Activated CD4-positive, alpha-beta memory T cell treated with anti-CD3 and anti-CD28 coated beads for 36 hours (primary cell): ENCODE data around the gene YJU2. TPM values are rescaled to one million over a fixed set of nuclear protein-coding genes. Genes with fewer than 3 reads are reported as not detected.
"Not testable (repeated sequence)": the region's sequence is repeated elsewhere in the genome, so short reads cannot be mapped to it uniquely, and the experiment has no call there.

Experiments used
- CTCF ChIA-PET: fragments of 350-600 bp; sonication (Branson Sonifier 250); formaldehyde crosslinking; loops from one replicate; lab custom pipeline; 2021; ENCODE audit warnings: antibody characterized with exemption, inconsistent platforms; lab: Charles Lee
- POLR2A ChIA-PET: fragments of 350-600 bp; sonication (Branson Sonifier 250); formaldehyde crosslinking; loops from one replicate; lab custom pipeline; 2021; ENCODE audit warnings: antibody characterized with exemption; lab: Charles Lee
- DNase-seq: peaks from one replicate; pipeline ENCODE4 v3.0.0-alpha.2; 2020
- H3K27ac Mint-ChIP-seq: one replicate; pipeline ENCODE4 v1.8.0; 2021; ENCODE audit warnings: mixed read lengths
- H3K27me3 Mint-ChIP-seq: one replicate; pipeline ENCODE4 v1.8.0; 2021; ENCODE audit warnings: mixed read lengths
- H3K36me3 Mint-ChIP-seq: one replicate; pipeline ENCODE4 v1.8.0; 2021; ENCODE audit warnings: mixed read lengths
- H3K4me1 Mint-ChIP-seq: one replicate; pipeline ENCODE4 v1.8.0; 2021; ENCODE audit warnings: low read depth, mixed read lengths
- H3K4me3 Mint-ChIP-seq: one replicate; pipeline ENCODE4 v1.8.0; 2021; ENCODE audit warnings: mild to moderate bottlenecking, mixed read lengths
- H3K9me3 Mint-ChIP-seq: one replicate; pipeline ENCODE4 v1.8.0; 2021; ENCODE audit warnings: mixed read lengths
- intact Hi-C: fragments of 100-400 bp; cut with micrococcal nuclease; formaldehyde crosslinking; loops from one replicate; pipeline ENCODE4 v1.15.1; 2023
- total RNA-seq, 2 experiments: library from RNA; stranded (reverse); gene quantifications; one replicate each; pipeline ENCODE4 v1.2.3, GENCODE V29; 2021

Gene YJU2
- total RNA-seq, 2 experiments from 2014 or later = 24.0 to 25.5 TPM

DNA sequence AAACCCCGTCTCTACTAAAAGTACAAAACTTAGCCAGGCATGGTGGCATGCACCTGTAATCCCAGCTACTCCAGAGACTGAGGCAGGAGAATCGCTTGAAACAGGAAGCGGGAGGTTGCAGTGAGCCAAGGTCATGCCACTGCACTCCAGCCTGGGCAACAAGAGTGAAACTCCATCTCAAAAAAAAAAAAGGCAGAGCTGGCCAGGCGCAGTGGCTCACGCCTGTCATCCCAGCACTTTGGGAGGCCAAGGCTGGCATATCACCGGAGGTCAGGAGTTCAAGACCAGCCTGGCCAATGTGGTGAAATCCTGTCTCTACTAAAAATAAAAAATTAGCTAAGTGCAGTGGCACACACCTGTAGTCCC, 27.4 kb downstream of the YJU2 start:
- POLR2A ChIA-PET, intact Hi-C loops, H3K4me3 Mint-ChIP-seq, H3K36me3 Mint-ChIP-seq, DNase-seq, H3K27me3 Mint-ChIP-seq, H3K9me3 Mint-ChIP-seq, H3K27ac Mint-ChIP-seq, H3K4me1 Mint-ChIP-seq: not testable (repeated sequence)
- CTCF ChIA-PET = interaction anchor here (3.7 kb wide), 1 partner anchor 78 kb away, joined by 19 read pairs; no protein-coding TSS in a partner anchor

- ChIA-PET CTCF (interaction anchor here (0.8 to 0.9 kb wide), 2 partner anchors 10 to 75 kb away, joined by 3 to 4 read pairs; no protein-coding TSS in a partner anchor), POLR2A (no interaction called here)
- H3K4me1 Mint-ChIP-seq = peaks cover 6% of the 10 kb centered on the region
- H3K27ac Mint-ChIP-seq = no peak overlapping the region
- no peak for DNase-seq
- H3K9me3 Mint-ChIP-seq = no peaks in the 10 kb centered on the region
- H3K27me3 Mint-ChIP-seq = peaks cover 20% of the 10 kb centered on the region
- H3K36me3 Mint-ChIP-seq = no peaks in the 10 kb centered on the region
- H3K4me3 Mint-ChIP-seq = no peak overlapping the region
- intact Hi-C loops = no loop called here
Observed at GRCh38 chr19:4277191-4277696, 30.4 kb downstream of the YJU2 start.

GRCh38 chr19:4278010-4278409, 31.1 kb downstream of the YJU2 start:
- intact Hi-C loops = no loop called here
- Mint-ChIP-seq H3K9me3 (no peaks in the 10 kb centered on the region), H3K4me3 (no peak overlapping the region), H3K36me3 (no peaks in the 10 kb centered on the region), H3K27ac (no peak overlapping the region), H3K4me1 (peaks cover 6% of the 10 kb centered on the region), H3K27me3 (peaks cover 22% of the 10 kb centered on the region)
- ChIA-PET CTCF (interaction anchor here (0.8 to 0.9 kb wide), 2 partner anchors 11 to 75 kb away, joined by 3 to 4 read pairs; no protein-coding TSS in a partner anchor), POLR2A (no interaction called here)
- DNase-seq = no peak

GRCh38 chr19:4278419-4279266, 31.8 kb downstream of the YJU2 start, which contains the start of gene SHD:
Gene SHD, plus strand, starts transcription at chr19:4279266. Its CDS starts 798 bp downstream, at chr19:4280064.
- no peaks in the 10 kb centered on the region for H3K36me3 Mint-ChIP-seq
- intact Hi-C loops = no loop called here
- H3K4me3 Mint-ChIP-seq = no peak within 1 kb of the TSS
- DNase-seq = no peak
- ChIA-PET CTCF (interaction anchor here (0.9 to 1.6 kb wide), 2 partner anchors 11 to 74 kb away, joined by 4 to 6 read pairs; no protein-coding TSS in a partner anchor), POLR2A (no interaction called here)
- H3K27ac Mint-ChIP-seq = no peak within 1 kb of the TSS
- peaks cover 22% of the 10 kb centered on the region for H3K27me3 Mint-ChIP-seq
- no peaks in the 10 kb centered on the region for H3K9me3 Mint-ChIP-seq
- H3K4me1 Mint-ChIP-seq = peaks cover 6% of the 10 kb centered on the region

DNA sequence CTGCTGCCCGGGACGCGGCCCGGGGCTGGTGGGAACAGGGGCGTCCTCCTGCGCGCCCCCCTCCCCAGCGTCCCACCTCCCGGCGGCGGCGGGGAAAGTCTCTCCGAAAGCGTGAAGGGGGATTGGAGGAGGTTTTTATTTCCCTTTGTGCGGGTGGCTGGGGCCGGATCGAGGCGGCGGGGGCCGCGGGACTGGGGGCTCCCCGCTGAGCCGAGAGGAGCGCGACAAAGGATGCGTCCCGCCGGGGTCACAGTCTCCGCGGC, 32.3 kb downstream of the YJU2 start:
- no peak overlapping the region for H3K4me3 Mint-ChIP-seq
- ChIA-PET CTCF (interaction anchor here (1.6 kb wide), 1 partner anchor 73 kb away, joined by 6 read pairs; no protein-coding TSS in a partner anchor), POLR2A (no interaction called here)
- no peak for DNase-seq
- no peaks in the 10 kb centered on the region for H3K36me3 Mint-ChIP-seq
- peaks cover 6% of the 10 kb centered on the region for H3K4me1 Mint-ChIP-seq
- H3K27me3 Mint-ChIP-seq = peaks cover 22% of the 10 kb centered on the region
- no peak overlapping the region for H3K27ac Mint-ChIP-seq
- no peaks in the 10 kb centered on the region for H3K9me3 Mint-ChIP-seq
- intact Hi-C loops = no loop called here

DNA sequence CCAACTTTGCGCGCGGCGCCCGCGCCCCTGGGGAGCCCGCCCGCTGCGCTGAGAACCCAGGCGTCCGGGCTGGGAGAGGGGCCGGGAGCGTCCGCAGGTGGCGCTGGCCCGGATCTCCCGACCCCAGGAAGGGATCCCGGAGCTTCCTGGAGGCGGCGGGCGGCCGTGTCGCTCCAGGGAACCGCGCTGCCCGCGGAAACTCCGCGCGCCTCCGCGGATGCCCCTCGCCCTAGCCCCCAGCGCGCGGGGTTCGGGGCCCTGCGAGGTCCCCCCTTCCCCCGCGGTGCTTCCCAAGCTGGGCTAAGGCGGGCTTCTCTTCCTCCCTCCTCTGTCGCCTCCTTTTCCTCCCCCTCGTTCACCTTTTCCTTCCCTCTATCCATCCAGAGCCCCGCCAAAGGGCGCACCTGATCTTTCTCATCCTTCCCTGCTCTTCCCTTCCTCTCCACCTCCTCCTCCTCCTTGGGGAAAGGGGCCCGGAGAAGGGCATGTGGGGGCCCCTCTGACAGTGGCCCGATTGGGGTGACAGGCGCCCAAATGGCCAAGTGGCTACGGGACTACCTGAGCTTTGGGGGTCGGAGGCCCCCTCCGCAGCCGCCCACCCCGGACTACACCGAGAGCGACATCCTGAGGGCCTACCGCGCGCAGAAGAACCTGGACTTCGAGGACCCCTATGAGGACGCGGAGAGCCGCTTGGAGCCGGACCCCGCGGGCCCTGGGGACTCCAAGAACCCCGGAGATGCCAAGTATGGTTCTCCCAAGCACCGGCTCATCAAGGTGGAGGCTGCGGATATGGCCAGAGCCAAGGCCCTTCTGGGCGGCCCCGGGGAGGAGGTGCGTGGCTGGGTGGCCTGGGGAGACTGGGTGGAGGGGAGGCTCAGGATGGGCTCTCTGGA, 32.9 kb downstream of the YJU2 start:
- ChIA-PET POLR2A (no interaction called here), CTCF (interaction anchor here (1.6 kb wide), 1 partner anchor 73 kb away, joined by 6 read pairs; no protein-coding TSS in a partner anchor)
- intact Hi-C loops = no loop called here
- no peak overlapping the region for H3K27ac Mint-ChIP-seq
- H3K27me3 Mint-ChIP-seq = peaks cover 22% of the 10 kb centered on the region
- H3K4me3 Mint-ChIP-seq = no peak overlapping the region
- DNase-seq = no peak
- no peaks in the 10 kb centered on the region for H3K36me3 Mint-ChIP-seq
- no peaks in the 10 kb centered on the region for H3K9me3 Mint-ChIP-seq
- peaks cover 6% of the 10 kb centered on the region for H3K4me1 Mint-ChIP-seq

DNA sequence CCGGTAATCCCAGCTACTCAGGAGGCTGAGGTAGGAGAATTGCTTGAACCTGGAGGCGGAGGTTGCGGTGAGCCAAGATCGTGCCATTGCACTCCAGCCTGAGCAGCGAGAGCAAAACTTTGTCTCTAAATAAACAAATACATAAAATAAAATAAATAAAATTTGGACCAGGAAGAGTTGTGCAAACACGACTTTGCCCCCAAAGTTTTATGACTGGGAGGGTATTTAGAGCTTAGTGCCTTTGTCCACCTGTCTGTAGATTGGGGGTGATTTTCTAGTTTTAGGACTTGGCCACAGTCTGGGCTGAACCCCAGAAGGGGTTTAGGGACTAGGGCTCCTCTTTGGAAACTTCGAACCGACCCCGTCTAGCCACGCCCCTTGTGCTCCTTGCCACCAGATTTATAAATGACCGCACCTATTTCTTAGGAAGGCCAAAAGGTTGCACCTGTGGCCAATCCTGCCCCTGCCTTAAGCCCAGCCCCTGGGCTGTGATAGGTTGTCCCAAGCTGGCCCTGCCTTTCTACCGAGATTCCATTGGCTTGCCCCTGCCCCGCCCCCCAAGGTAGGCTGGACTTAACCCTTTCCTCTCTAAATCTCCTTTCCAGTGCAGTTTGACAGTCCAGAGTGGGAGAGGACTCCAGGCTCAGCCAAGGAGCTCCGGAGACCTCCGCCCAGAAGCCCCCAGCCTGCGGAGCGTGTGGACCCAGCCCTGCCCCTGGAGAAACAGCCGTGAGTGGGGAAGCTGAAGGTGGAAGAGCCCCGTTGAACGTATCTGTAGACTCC, 37.5 kb downstream of the YJU2 start:
- CTCF ChIA-PET = interaction anchor here (1.1 kb wide), 1 partner anchor 17 kb away, joined by 5 read pairs; no protein-coding TSS in a partner anchor

GRCh38 chr19:4284974-4285373, 38.1 kb downstream of the YJU2 start:
- DNase-seq = no peak
- H3K27ac Mint-ChIP-seq = no peak overlapping the region
- intact Hi-C loops = no loop called here
- no peak overlapping the region for H3K4me3 Mint-ChIP-seq
- H3K36me3 Mint-ChIP-seq = no peaks in the 10 kb centered on the region
- POLR2A ChIA-PET = no interaction called here
- peaks cover 13% of the 10 kb centered on the region for H3K27me3 Mint-ChIP-seq
- CTCF ChIA-PET = interaction anchor here (1.1 kb wide), 1 partner anchor 18 kb away, joined by 5 read pairs; no protein-coding TSS in a partner anchor
- no peaks in the 10 kb centered on the region for H3K9me3 Mint-ChIP-seq
- no peaks in the 10 kb centered on the region for H3K4me1 Mint-ChIP-seq

More for the DNA sequence above, 37.5 kb downstream of the YJU2 start:
- Mint-ChIP-seq H3K27me3 (peaks cover 17% of the 10 kb centered on the region), H3K27ac (no peak overlapping the region), H3K36me3 (no peaks in the 10 kb centered on the region), H3K9me3 (no peaks in the 10 kb centered on the region), H3K4me3 (no peak overlapping the region), H3K4me1 (peaks cover 3% of the 10 kb centered on the region)
- POLR2A ChIA-PET = no interaction called here
- intact Hi-C loops = no loop called here
- no peak for DNase-seq

- POLR2A ChIA-PET, intact Hi-C loops, CTCF ChIA-PET, DNase-seq, H3K4me1 Mint-ChIP-seq, H3K27ac Mint-ChIP-seq, H3K9me3 Mint-ChIP-seq, H3K27me3 Mint-ChIP-seq, H3K36me3 Mint-ChIP-seq, H3K4me3 Mint-ChIP-seq: not testable (repeated sequence)
Observed at GRCh38 chr19:4286141-4286540, 39.3 kb downstream of the YJU2 start.

DNA sequence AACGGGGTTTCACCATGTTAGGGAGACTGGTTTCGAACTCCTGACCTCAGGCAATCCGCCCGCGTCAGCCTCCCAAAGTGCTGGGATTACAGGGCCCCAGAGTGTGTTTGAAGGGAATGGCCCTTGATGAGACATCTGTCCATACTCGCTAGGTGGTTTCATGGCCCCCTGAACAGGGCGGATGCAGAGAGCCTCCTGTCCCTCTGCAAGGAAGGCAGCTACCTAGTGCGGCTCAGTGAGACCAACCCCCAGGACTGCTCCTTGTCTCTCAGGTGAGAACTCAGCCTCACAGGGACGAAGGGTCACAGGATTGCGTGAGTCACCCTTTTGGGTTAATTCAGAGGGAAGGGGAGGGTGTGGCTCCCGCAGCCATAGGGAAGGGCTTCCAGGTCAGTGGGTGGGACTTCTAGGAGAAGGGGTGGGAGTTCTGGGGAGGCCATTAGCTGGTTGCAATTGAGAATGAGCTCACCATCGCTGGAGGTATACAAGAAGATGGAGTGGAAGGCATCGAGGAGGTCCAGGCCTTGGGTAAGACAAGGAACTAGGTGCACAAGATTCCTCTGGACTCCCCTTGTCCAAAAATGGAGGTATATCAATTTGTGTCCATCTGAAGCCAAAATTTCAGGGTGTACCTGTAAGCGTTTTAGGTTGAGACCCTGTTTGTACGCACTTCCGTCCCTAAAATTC, 41.4 kb downstream of the YJU2 start:
- ChIA-PET POLR2A (interaction anchor here (0.6 kb wide), 1 partner anchor 36 kb away, joined by 3 read pairs; no protein-coding TSS in a partner anchor), CTCF (no interaction called here)
- Mint-ChIP-seq H3K4me1 (no peaks in the 10 kb centered on the region), H3K36me3 (no peaks in the 10 kb centered on the region), H3K9me3 (no peaks in the 10 kb centered on the region), H3K27me3 (no peaks in the 10 kb centered on the region), H3K27ac (no peak overlapping the region), H3K4me3 (no peak overlapping the region)
- intact Hi-C loops = no loop called here
- no peak for DNase-seq

DNA sequence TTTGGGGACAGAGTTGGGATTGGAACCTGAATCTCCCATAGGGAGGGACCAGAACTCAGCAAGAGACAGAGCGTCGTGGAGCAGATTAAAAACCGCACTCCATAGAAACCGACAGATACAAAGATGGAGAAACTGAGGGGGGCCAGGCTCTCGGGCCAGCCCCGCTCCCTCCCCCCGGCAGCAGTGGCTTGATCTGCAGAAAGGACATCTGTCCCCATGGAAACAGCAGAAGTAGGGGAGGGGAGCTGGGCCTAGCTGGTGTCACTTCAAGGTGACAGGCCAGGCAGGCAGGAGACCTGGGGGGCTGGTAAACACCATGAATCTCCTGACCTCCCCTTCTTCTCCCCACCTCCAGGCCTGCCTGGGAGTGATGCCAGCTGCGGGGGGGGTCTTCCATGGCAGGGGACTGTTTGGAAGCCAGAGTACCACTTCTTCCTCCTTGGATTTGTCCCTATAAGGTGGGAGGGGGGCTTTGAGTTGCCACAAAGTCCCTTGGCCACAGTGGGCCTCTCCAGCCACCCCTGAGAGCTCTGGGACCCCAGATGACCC, 44.4 kb downstream of the YJU2 start:
- POLR2A ChIA-PET = no interaction called here
- no peaks in the 10 kb centered on the region for H3K9me3 Mint-ChIP-seq
- H3K36me3 Mint-ChIP-seq = no peaks in the 10 kb centered on the region
- intact Hi-C loops = no loop called here
- H3K4me3 Mint-ChIP-seq = no peak overlapping the region
- H3K27ac Mint-ChIP-seq = no peak overlapping the region
- H3K4me1 Mint-ChIP-seq = no peaks in the 10 kb centered on the region
- H3K27me3 Mint-ChIP-seq = no peaks in the 10 kb centered on the region
- no peak for DNase-seq
- CTCF ChIA-PET = no interaction called here
